BLaER1 treated with 17β-estradiol and CSF1 and Interleukin-3, amounts not matched to agents 10 nM and 100 nM (cell line): ENCODE measurements around the gene RAC2.
"Not testable (repeated sequence)": the region's sequence is repeated elsewhere in the genome, so short reads cannot be mapped to it uniquely, and the experiment has no call there.

Experiments
- H3K27ac ChIP-seq, 11 experiments: shearing (Covaris generic); formaldehyde crosslinking; 2 replicates each; pipeline ENCODE4 v1.8.1; 2022
- H3K27me3 ChIP-seq, 11 experiments: shearing (Covaris generic); formaldehyde crosslinking; 2 replicates each; pipeline ENCODE4 v1.8.1; 2022
- H3K36me3 ChIP-seq, 11 experiments: shearing (Covaris generic); formaldehyde crosslinking; 2 replicates each; pipeline ENCODE4 v1.8.1; 2022
- H3K4me1 ChIP-seq, 10 experiments: shearing (Covaris generic); formaldehyde crosslinking; 2 replicates each; pipeline ENCODE4 v1.8.1; 2022
- H3K4me2 ChIP-seq, 11 experiments: shearing (Covaris generic); formaldehyde crosslinking; 2 replicates each; pipeline ENCODE4 v1.8.1; 2022
- H3K4me3 ChIP-seq, 10 experiments: shearing (Covaris generic); formaldehyde crosslinking; 2 replicates each; pipeline ENCODE4 v1.8.1; 2022
- H3K9ac ChIP-seq, 11 experiments: shearing (Covaris generic); formaldehyde crosslinking; 2 replicates each; pipeline ENCODE4 v1.8.1; 2022
- H3K9me3 ChIP-seq, 11 experiments: shearing (Covaris generic); formaldehyde crosslinking; replicated peaks in 1 of 11; 2 replicates each; pipeline ENCODE4 v1.8.1; 2022
- H4K20me1 ChIP-seq, 11 experiments: shearing (Covaris generic); formaldehyde crosslinking; 2 replicates each; pipeline ENCODE4 v1.8.1; 2022
- Cebpa-rat ChIP-seq, 11 experiments: shearing (Covaris generic); IDR thresholded peaks; 2 replicates each; pipeline ENCODE4 v1.8.1; 2022

RAC2 gene

GRCh38 chr22:37258005-37258752, 14.1 kb upstream of the RAC2 start:
- no peaks in the 10 kb centered on the region for H3K36me3 ChIP-seq
- H3K27ac ChIP-seq, result no peak overlapping the region
- no peak for TF ChIP-seq Cebpa-rat (IDR thresholded peaks at IDR 0.05)

GRCh38 chr22:37256075-37256726, 12.1 kb upstream of the RAC2 start:
- H3K27me3 ChIP-seq, result peaks cover 0 to 9% (median 0%) of the 10 kb centered on the region in 11 experiments; a peak in 4 of 22 replicates
- no peaks in the 10 kb centered on the region for H3K9me3 ChIP-seq
- H3K4me2 ChIP-seq, result peak overlapping the region in 3 of 11 experiments; percentile 7 to 27 (median 22); a peak in 4 of 22 replicates
- H3K9ac ChIP-seq, result no peak overlapping the region
- no peak overlapping the region for H3K27ac ChIP-seq
- H3K4me1 ChIP-seq, result peaks cover 23 to 45% (median 34%) of the 10 kb centered on the region in 10 experiments
- no peak for TF ChIP-seq Cebpa-rat (IDR thresholded peaks at IDR 0.05)
- H3K4me3 ChIP-seq, result no peak overlapping the region
- no peaks in the 10 kb centered on the region for H3K36me3 ChIP-seq
- peaks cover 0 to 7% (median 0%) of the 10 kb centered on the region in 11 experiments; a peak in 1 of 22 replicates for H4K20me1 ChIP-seq

More at GRCh38 chr22:37258005-37258752, 14.1 kb upstream of the RAC2 start:
- Histone ChIP-seq H3K27me3 (peaks cover 0 to 9% (median 0%) of the 10 kb centered on the region in 11 experiments; a peak in 4 of 22 replicates), H3K9ac (no peak overlapping the region), H3K4me2 (peak overlapping the region in 4 of 11 experiments; percentile 79 to 89 (median 88); a peak in 10 of 22 replicates), H4K20me1 (peaks cover 0 to 7% (median 0%) of the 10 kb centered on the region in 11 experiments; a peak in 1 of 22 replicates), H3K9me3 (peaks cover 0 to under 1% (median 0%) of the 10 kb centered on the region in 11 experiments; a peak in 3 of 22 replicates), H3K4me1 (peaks cover 23 to 46% (median 34%) of the 10 kb centered on the region in 10 experiments), H3K4me3 (no peak overlapping the region)

- Histone ChIP-seq H3K36me3 (no peaks in the 10 kb centered on the region), H3K9me3 (no peaks in the 10 kb centered on the region), H3K9ac (no peak overlapping the region), H3K27ac (no peak overlapping the region), H3K4me1 (peaks cover 21 to 39% (median 30%) of the 10 kb centered on the region in 10 experiments), H3K27me3 (peaks cover 0 to 9% (median 0%) of the 10 kb centered on the region in 11 experiments; a peak in 4 of 22 replicates), H3K4me2 (peak overlapping the region in 3 of 11 experiments; percentile 7 to 27 (median 22); a peak in 2 of 22 replicates), H4K20me1 (peaks cover 0 to 6% (median 0%) of the 10 kb centered on the region in 11 experiments; a peak in 1 of 22 replicates), H3K4me3 (no peak overlapping the region)
- TF ChIP-seq Cebpa-rat (IDR thresholded peaks at IDR 0.05), result no peak
Observed at GRCh38 chr22:37255558-37256006, 11.5 kb upstream of the RAC2 start.

GRCh38 chr22:37254867-37255233, 10.8 kb upstream of the RAC2 start:
- no peak overlapping the region for H3K27ac ChIP-seq
- H3K9ac ChIP-seq, result no peak overlapping the region
- H3K9me3 ChIP-seq, result no peaks in the 10 kb centered on the region
- H3K4me2 ChIP-seq, result no peak overlapping the region
- no peaks in the 10 kb centered on the region for H3K36me3 ChIP-seq
- no peak overlapping the region for H3K4me3 ChIP-seq
- H4K20me1 ChIP-seq, result no peaks in the 10 kb centered on the region
- peaks cover 13 to 31% (median 22%) of the 10 kb centered on the region in 10 experiments for H3K4me1 ChIP-seq
- no peak for TF ChIP-seq Cebpa-rat (IDR thresholded peaks at IDR 0.05)
- H3K27me3 ChIP-seq, result peaks cover 0 to 3% (median 0%) of the 10 kb centered on the region in 11 experiments; a peak in 4 of 22 replicates

- Histone ChIP-seq H4K20me1 (no peaks in the 10 kb centered on the region), H3K4me2 (no peak overlapping the region), H3K27me3 (no peaks in the 10 kb centered on the region), H3K36me3 (no peaks in the 10 kb centered on the region), H3K9me3 (no peaks in the 10 kb centered on the region), H3K4me1 (peaks cover 8 to 26% (median 18%) of the 10 kb centered on the region in 10 experiments), H3K9ac (no peak overlapping the region), H3K4me3 (no peak overlapping the region), H3K27ac (no peak overlapping the region)
- no peak for TF ChIP-seq Cebpa-rat (IDR thresholded peaks at IDR 0.05)
Observed at GRCh38 chr22:37254209-37254866, 10.3 kb upstream of the RAC2 start.

GRCh38 chr22:37253126-37253660, 9.1 kb upstream of the RAC2 start:
- TF ChIP-seq Cebpa-rat (IDR thresholded peaks at IDR 0.05), result no peak

GRCh38 chr22:37251836-37252235, 7.8 kb upstream of the RAC2 start:
- H3K27me3 ChIP-seq, H4K20me1 ChIP-seq, H3K4me3 ChIP-seq, H3K27ac ChIP-seq, H3K36me3 ChIP-seq, H3K4me2 ChIP-seq, H3K9me3 ChIP-seq, H3K9ac ChIP-seq: not testable (repeated sequence)
- H3K4me1 ChIP-seq, result peaks cover 0 to 19% (median 13%) of the 10 kb centered on the region in 10 experiments; a peak in 10 of 20 replicates

More at GRCh38 chr22:37253126-37253660, 9.1 kb upstream of the RAC2 start:
- Histone ChIP-seq H3K4me3 (no peak overlapping the region), H3K27me3 (no peaks in the 10 kb centered on the region), H3K4me1 (peaks cover 0 to 19% (median 13%) of the 10 kb centered on the region in 10 experiments; a peak in 13 of 20 replicates), H4K20me1 (no peaks in the 10 kb centered on the region), H3K4me2 (peak overlapping the region in 4 of 11 experiments; percentile 1 to 14 (median 2); a peak in 1 of 22 replicates), H3K9ac (no peak overlapping the region), H3K27ac (no peak overlapping the region), H3K9me3 (no peaks in the 10 kb centered on the region), H3K36me3 (no peaks in the 10 kb centered on the region)

- no peaks in the 10 kb centered on the region for H3K36me3 ChIP-seq
- no peak overlapping the region for H3K4me2 ChIP-seq
- H3K4me3 ChIP-seq, result no peak overlapping the region
- H3K9me3 ChIP-seq, result no peaks in the 10 kb centered on the region
- H3K4me1 ChIP-seq, result peaks cover 9 to 26% (median 18%) of the 10 kb centered on the region in 10 experiments
- H4K20me1 ChIP-seq, result no peaks in the 10 kb centered on the region
- no peak for TF ChIP-seq Cebpa-rat (IDR thresholded peaks at IDR 0.05)
- H3K27me3 ChIP-seq, result no peaks in the 10 kb centered on the region
- no peak overlapping the region for H3K9ac ChIP-seq
- no peak overlapping the region for H3K27ac ChIP-seq
Observed at GRCh38 chr22:37249986-37250385, 5.9 kb upstream of the RAC2 start.
